Measurements from ENCODE around the gene ANKH. TPM values are rescaled to one million over a fixed set of nuclear protein-coding genes. Genes with fewer than 3 reads are reported as not detected.
"Not testable (repeated sequence)": the region's sequence is repeated elsewhere in the genome, so short reads cannot be mapped to it uniquely, and the experiment has no call there.

ANKH gene
- total RNA-seq, 4 donors from 2014 or later: 33.4 to 49.4 (median 38.0) TPM

DNA sequence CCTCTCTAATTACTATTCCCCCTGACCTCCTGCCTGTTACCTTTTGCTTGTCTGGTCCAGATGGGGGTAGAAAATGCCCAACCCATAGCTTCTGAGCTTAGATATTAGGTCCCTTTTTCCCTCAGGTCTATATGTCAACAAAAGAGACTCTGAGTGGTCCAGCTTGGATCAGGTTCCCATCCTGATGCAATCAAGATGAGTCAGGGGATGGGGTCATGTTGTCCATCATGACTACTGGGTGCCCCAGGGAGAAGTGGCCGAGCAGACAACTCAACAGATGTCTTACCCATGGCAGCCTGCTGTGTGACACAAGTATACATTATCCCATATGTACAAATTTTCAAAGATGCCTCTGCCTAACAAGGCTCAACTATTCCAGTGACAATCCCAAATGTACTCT is 9.1 kb upstream of the ANKH start:
- no peak overlapping the region for H3K4me3 ChIP-seq
- H3K27me3 ChIP-seq: no peaks in the 10 kb centered on the region
- peaks cover 0 to 12% (median 0%) of the 10 kb centered on the region in 4 donors for H3K4me1 ChIP-seq
- H3K27ac ChIP-seq (replicated peaks in 1 of 4): no peak overlapping the region
- WGBS: 100% methylated on average over 1 of the region's 1 CpG
- H3K36me3 ChIP-seq: no peaks in the 10 kb centered on the region
- intact Hi-C loops (cut with DNase I): no loop called here
- DNase-seq (ENCODE audit: extremely low spot score): no peak
- H3K9me3 ChIP-seq: no peaks in the 10 kb centered on the region
- TF ChIP-seq, protein P1, sequence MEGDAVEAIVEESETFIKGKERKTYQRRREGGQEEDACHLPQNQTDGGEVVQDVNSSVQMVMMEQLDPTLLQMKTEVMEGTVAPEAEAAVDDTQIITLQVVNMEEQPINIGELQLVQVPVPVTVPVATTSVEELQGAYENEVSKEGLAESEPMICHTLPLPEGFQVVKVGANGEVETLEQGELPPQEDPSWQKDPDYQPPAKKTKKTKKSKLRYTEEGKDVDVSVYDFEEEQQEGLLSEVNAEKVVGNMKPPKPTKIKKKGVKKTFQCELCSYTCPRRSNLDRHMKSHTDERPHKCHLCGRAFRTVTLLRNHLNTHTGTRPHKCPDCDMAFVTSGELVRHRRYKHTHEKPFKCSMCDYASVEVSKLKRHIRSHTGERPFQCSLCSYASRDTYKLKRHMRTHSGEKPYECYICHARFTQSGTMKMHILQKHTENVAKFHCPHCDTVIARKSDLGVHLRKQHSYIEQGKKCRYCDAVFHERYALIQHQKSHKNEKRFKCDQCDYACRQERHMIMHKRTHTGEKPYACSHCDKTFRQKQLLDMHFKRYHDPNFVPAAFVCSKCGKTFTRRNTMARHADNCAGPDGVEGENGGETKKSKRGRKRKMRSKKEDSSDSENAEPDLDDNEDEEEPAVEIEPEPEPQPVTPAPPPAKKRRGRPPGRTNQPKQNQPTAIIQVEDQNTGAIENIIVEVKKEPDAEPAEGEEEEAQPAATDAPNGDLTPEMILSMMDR (IDR thresholded peaks at IDR 0.05): no peak
- TF ChIP-seq POLR2A (IDR thresholded peaks at IDR 0.05; ENCODE audit: low read depth): no peak
- no peak for TF ChIP-seq EP300 (IDR thresholded peaks at IDR 0.05)
- no peak for TF ChIP-seq POLR2AphosphoS5 (IDR thresholded peaks at IDR 0.05)

DNA sequence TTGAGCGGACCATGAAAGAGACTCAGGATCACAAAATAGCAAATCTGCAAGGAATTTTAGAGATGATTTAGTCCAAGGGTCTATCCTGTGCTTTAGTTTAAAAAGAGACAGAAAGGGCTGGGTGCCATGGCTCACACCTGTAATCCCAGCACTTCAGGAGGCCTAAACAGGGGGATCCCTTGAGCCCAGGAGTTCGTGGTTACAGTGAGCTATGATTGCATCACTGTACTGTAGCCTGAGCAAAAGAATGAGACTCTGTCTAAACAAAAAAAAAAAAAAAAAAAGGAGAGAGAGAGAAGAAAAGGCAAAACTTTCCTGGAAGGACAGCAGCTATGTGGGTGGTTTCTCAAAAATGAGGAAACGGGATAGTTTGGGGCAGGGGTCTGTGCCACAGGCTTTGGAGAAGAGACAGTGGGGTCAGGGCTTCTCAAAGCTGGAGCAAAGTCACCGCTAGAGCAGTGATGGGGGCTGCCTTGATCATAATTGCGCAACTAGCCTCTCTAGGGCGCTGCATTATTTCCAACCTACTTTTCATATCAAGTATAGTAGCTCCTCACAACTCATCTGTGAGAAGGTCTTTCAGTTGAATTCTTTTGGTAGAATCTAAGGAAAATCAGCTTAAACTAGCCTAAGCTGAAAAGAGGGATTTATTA is 8.5 kb upstream of the ANKH start:
- Histone ChIP-seq H3K36me3 (no peaks in the 10 kb centered on the region), H3K27ac (replicated peaks in 1 of 4) (no peak overlapping the region), H3K9me3 (no peaks in the 10 kb centered on the region), H3K4me3 (no peak overlapping the region), H3K4me1 (peaks cover 0 to 12% (median 0%) of the 10 kb centered on the region in 4 donors), H3K27me3 (no peaks in the 10 kb centered on the region)
- WGBS: 70% methylated on average over 6 of the region's 6 CpGs
- intact Hi-C loops (cut with DNase I): no loop called here
- DNase-seq (ENCODE audit: extremely low spot score): no peak
- no peak for TF ChIP-seq EP300 (IDR thresholded peaks at IDR 0.05)
- TF ChIP-seq, protein P1 (IDR thresholded peaks at IDR 0.05): no peak
- no peak for TF ChIP-seq POLR2A (IDR thresholded peaks at IDR 0.05; ENCODE audit: low read depth)
- TF ChIP-seq POLR2AphosphoS5 (IDR thresholded peaks at IDR 0.05): no peak

DNA sequence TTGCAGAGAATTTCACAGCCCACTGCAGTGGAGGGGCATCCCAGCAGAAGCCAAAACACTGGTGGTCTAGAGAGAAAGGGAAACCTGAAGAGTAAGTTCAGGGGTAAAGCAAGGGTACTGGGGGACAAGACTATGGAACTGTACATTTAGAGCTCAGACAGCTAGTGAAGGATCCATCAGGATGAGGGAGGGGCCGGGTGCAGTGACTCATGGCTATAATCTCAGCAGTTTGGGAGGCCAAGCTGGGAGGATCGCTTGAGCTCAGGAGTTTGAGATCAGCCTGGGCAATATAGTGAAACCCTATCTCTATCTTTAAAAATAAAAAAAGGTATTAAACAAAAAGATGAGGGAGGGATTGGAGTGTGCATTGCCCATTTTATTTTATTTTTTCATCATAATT is 7.8 kb upstream of the ANKH start:
- Histone ChIP-seq H3K27me3 (no peaks in the 10 kb centered on the region), H3K36me3 (no peaks in the 10 kb centered on the region), H3K9me3 (no peaks in the 10 kb centered on the region), H3K4me1 (peaks cover 0 to 12% (median 0%) of the 10 kb centered on the region in 4 donors), H3K27ac (replicated peaks in 1 of 4) (no peak overlapping the region), H3K4me3 (no peak overlapping the region)
- WGBS: 93% methylated on average over 2 of the region's 2 CpGs
- no peak for TF ChIP-seq POLR2AphosphoS5 (IDR thresholded peaks at IDR 0.05)
- TF ChIP-seq, protein P1 (IDR thresholded peaks at IDR 0.05): no peak
- TF ChIP-seq POLR2A (IDR thresholded peaks at IDR 0.05; ENCODE audit: low read depth): no peak
- TF ChIP-seq EP300 (IDR thresholded peaks at IDR 0.05): no peak
- no peak for DNase-seq (ENCODE audit: extremely low spot score)
- intact Hi-C loops (cut with DNase I): no loop called here

DNA sequence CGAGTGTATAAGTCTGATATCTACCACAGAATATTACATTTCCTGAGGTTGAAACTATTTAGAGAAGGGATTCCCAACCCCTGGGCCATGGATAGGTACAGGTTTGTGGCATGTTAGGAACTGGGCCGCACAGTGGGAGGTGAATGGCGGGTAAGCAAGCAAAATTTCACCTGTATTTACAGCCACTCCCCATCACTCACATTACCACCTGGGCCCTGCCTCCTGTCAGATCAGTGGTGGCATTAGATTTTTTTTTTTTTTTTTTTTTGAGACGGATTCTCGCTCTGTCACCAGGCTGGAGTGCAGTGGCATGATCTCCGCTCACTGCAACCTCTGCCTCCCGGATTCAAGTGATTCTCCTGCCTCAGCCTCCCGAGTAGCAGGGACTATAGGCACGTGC is 6.6 kb upstream of the ANKH start:
- intact Hi-C loops (cut with DNase I): not testable (repeated sequence)
- 90% methylated on average over 9 of the region's 9 CpGs for WGBS

DNA sequence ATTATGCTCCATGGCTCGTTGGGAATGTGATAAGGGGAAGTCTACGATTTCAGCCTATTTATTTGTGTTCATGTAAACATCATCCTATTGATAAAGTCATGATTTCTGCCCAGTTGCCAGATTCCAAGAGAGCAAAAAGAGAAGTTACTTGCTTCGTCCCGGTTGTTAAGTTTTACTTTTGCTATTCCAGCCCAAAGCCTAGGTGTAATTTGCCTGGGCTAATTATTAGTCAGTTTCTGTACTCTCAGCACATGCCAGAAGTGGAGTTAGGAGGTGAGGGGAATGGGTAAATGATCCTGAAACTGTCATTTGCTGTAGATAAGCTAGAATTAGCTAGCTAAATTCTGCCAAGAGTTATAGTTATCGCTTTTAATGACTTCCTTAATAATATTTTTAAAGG is 4.5 kb upstream of the ANKH start:
- Histone ChIP-seq H3K4me1 (peaks cover 5 to 12% (median 8%) of the 10 kb centered on the region in 4 donors), H3K27ac (replicated peaks in 1 of 4) (no peak overlapping the region), H3K9me3 (no peaks in the 10 kb centered on the region), H3K36me3 (no peaks in the 10 kb centered on the region), H3K4me3 (no peak overlapping the region), H3K27me3 (no peaks in the 10 kb centered on the region)
- WGBS: 65% methylated on average over 5 of the region's 5 CpGs
- no peak for DNase-seq (ENCODE audit: extremely low spot score)
- TF ChIP-seq EP300 (IDR thresholded peaks at IDR 0.05): no peak
- TF ChIP-seq POLR2AphosphoS5 (IDR thresholded peaks at IDR 0.05): no peak
- TF ChIP-seq, protein P1 (IDR thresholded peaks at IDR 0.05): no peak
- TF ChIP-seq POLR2A (IDR thresholded peaks at IDR 0.05; ENCODE audit: low read depth): no peak
- intact Hi-C loops (cut with DNase I): no loop called here

More for the DNA sequence above, 6.6 kb upstream of the ANKH start:
- H3K9me3 ChIP-seq; H3K27me3 ChIP-seq; H3K4me1 ChIP-seq; DNase-seq (ENCODE audit: extremely low spot score); H3K36me3 ChIP-seq; H3K4me3 ChIP-seq; H3K27ac ChIP-seq (replicated peaks in 1 of 4): not testable (repeated sequence)
